Lower leg skin (tissue), 4 donors: ENCODE data around the gene EXOC6B. TPM values are rescaled to one million over a fixed set of nuclear protein-coding genes. Genes with fewer than 3 reads are reported as not detected.

Experiments
- DNase-seq, 2 donors: peaks; one replicate each; pipeline ENCODE4 v3.0.0-alpha.2; 2019; ENCODE audit warnings: low spot score in 2 of 2
- H3K4me3 ChIP-seq: fragments of 200-600 bp; sonication (generic); 2 replicates; pipeline ENCODE4 v1.5.1; 2017; ENCODE audit warnings: mild to moderate bottlenecking, low read depth; ENCODE audit not compliant: poor library complexity, severe bottlenecking
- POLR2A ChIP-seq, 2 donors: fragments of 450-650 bp; IDR thresholded peaks; one replicate each; pipeline ENCODE4 v1.6.1; 2016 to 2017; ENCODE audit warnings: antibody characterized with exemption in 2 of 2, mild to moderate bottlenecking in 1 of 2, moderate library complexity in 1 of 2
- WGBS, 2 donors: methylation state at CpG; one replicate each; pipeline ENCODE4 v1.1.5; 2018; 5-methylcytosine and 5-hydroxymethylcytosine counted together
- intact Hi-C: fragments of 100-400 bp; cut with DNase I; formaldehyde crosslinking; loops from one replicate; pipeline ENCODE4 v1.15.0; 2023; ENCODE audit warnings: low total_unique reads
- total RNA-seq, 4 donors: library from RNA; depleted of rRNA; stranded (reverse); fragments of >200 nt; gene quantifications; one replicate each; pipeline ENCODE4 v1.1.0, GENCODE V29; 2016
- TF ChIP-seq, protein P1 (sequence below), 3 donors: fragments of 450-650 bp; IDR thresholded peaks; one replicate each; pipeline ENCODE4 v1.5.1; 2016; ENCODE audit warnings: antibody characterized with exemption in 3 of 3, mild to moderate bottlenecking in 3 of 3, moderate library complexity in 2 of 3

The EXOC6B gene
- total RNA-seq, 4 donors from 2014 or later: 85.8 to 164 (median 103) TPM

DNA sequence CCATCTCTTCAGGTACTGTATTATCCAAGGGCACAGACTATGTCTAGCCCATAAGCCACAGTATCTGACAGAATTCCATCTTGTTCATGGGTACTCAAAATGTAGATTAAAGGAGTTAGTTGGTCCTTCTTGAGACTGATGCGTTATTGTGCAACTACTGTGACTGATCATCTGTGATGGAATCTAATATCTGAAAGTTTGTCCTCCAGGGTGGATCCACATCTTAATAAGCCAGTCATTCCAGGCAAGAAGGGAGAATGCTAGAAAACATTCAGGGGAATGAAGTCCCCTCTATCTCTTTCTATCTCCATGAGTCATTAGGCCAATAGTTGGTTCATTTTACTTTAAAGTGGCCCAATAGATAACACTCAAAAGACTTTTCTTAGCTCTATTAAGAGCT lies 252.6 kb downstream of the EXOC6B start:
- WGBS, 2 donors: 94 to 100% methylated on average over 1 of the region's 1 CpG
- TF ChIP-seq, protein P1, sequence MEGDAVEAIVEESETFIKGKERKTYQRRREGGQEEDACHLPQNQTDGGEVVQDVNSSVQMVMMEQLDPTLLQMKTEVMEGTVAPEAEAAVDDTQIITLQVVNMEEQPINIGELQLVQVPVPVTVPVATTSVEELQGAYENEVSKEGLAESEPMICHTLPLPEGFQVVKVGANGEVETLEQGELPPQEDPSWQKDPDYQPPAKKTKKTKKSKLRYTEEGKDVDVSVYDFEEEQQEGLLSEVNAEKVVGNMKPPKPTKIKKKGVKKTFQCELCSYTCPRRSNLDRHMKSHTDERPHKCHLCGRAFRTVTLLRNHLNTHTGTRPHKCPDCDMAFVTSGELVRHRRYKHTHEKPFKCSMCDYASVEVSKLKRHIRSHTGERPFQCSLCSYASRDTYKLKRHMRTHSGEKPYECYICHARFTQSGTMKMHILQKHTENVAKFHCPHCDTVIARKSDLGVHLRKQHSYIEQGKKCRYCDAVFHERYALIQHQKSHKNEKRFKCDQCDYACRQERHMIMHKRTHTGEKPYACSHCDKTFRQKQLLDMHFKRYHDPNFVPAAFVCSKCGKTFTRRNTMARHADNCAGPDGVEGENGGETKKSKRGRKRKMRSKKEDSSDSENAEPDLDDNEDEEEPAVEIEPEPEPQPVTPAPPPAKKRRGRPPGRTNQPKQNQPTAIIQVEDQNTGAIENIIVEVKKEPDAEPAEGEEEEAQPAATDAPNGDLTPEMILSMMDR (IDR thresholded peaks at IDR 0.05): no peak
- no peak for TF ChIP-seq POLR2A (IDR thresholded peaks at IDR 0.05)
- intact Hi-C loops: no loop called here
- no peak for DNase-seq
- H3K4me3 ChIP-seq: no peak overlapping the region

DNA sequence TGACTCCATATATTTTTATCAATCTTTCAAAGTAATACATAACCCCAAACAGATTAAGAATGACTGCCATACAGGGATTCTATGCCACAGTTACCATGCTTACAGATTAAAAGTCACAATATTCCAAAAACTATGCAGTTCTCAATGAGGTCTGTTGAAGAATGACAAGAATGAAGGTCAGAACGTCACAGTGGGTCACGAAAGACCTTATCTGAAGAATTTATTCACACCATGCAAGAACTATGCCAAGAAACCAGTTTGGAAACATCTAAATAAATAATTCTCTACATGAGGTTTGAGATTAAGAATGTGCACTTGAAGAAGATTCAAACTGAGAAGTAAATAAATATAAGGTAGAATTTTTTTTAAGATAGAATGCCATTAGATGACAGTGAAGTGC lies 253.3 kb downstream of the EXOC6B start:
- no peak overlapping the region for H3K4me3 ChIP-seq
- no peak for DNase-seq
- intact Hi-C loops: no loop called here
- 93 to 97% methylated on average over 2 of the region's 2 CpGs for WGBS, 2 donors
- TF ChIP-seq, protein P1 (IDR thresholded peaks at IDR 0.05): no peak
- no peak for TF ChIP-seq POLR2A (IDR thresholded peaks at IDR 0.05)

DNA sequence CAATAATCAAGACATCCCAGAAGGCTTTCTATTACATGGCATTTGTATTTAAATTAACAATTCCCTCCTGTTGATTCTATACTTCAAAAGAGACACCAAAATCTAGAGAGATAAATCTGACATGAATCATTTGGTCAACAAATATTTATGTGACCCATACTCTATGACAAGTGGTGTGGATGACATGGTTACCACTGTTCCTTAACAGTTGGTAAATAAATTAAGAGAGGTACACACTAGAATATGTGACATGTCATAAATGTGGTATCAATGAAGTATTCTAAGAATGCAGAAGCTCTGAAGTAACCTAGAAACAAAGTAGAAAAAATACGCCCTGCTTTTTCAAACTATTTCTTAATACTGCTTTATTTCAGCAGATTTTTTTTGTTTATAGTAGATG lies 255.4 kb downstream of the EXOC6B start:
- WGBS, 2 donors: 94 to 98% methylated on average over 1 of the region's 1 CpG
- intact Hi-C loops: no loop called here
- H3K4me3 ChIP-seq: no peak overlapping the region
- no peak for DNase-seq
- TF ChIP-seq POLR2A (IDR thresholded peaks at IDR 0.05): no peak
- TF ChIP-seq, protein P1 (IDR thresholded peaks at IDR 0.05): no peak

DNA sequence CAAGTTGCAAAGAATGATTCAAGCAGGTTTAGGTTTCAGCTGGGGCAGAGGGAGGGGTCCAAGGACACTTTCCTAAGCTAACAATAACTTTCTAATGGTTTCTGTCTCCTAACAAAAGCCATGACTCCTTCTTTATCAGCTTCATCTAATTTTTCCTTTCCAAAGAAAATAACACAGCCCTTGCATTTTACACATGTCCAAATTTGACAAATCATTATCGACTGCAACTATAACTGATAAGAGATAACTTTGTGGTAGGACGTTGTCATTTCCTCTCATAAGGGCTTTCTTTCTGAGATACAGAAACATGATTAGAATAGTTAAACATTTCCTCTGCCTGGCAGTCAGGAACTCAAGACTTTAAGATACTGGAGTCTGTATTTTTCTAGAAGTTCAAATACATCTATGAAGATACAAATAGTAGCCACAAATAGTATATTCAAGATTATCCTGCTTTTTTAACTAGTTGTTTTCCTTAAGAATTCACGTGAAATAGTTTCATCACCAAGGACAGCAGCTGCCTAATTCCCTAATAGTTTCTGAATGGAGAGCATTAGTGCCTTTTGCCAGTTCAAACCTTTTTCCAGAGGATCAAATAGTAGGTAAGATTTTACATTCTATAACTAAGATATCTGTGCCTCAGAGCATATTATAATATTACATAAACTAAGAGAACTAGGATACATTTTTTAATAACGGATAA lies 263.2 kb downstream of the EXOC6B start:
- intact Hi-C loops: no loop called here
- H3K4me3 ChIP-seq: no peak overlapping the region
- no peak for DNase-seq
- TF ChIP-seq, protein P1 (IDR thresholded peaks at IDR 0.05): no peak
- no peak for TF ChIP-seq POLR2A (IDR thresholded peaks at IDR 0.05)
- 53 to 57% methylated on average over 4 of the region's 4 CpGs for WGBS, 2 donors

DNA sequence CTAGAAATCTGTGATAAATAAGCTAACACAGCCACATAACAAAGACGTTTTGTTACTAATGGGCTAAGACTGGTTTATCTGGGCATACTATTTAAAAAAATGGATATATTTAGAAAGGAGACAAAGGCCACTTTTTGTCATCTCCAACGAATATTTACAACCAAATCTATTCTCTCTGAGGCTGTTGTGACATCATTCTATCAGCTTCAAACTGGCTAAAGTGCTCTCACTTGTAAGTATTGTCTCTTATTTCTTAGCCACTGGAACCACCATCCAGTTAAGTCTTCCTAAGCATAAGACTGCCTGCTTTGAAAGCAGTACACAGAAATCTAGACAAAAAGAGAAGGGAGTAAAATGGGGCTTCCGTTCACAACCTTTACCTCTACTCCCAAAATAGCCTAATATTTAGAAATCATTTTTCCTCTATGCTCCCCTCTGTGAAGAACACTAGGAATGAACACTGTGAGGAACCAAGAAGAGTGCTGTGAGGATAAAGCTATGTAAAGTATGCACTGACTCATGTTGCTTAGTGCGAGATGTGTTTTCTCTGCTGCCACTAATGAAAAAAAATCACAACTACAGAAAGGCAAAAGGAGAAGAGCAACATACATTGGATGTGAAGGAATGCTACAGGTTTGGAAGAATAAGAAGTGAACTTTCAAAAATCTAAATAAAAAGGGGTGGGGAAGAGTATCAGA lies 264.1 kb downstream of the EXOC6B start:
- WGBS, 2 donors: 68% methylated on average over 4 of the region's 4 CpGs
- no peak for DNase-seq
- intact Hi-C loops: no loop called here
- TF ChIP-seq POLR2A (IDR thresholded peaks at IDR 0.05): no peak
- TF ChIP-seq, protein P1 (IDR thresholded peaks at IDR 0.05): no peak
- no peak overlapping the region for H3K4me3 ChIP-seq
